HPDE6-E6E7 (cell line): ENCODE data around the gene FOXP1.
"Not testable (repeated sequence)": the region's sequence is repeated elsewhere in the genome, so short reads cannot be mapped to it uniquely, and the experiment has no call there.

Experiments
- DNase-seq: peaks from one replicate; pipeline ENCODE4 v3.0.0; 2011; ENCODE audit warnings: missing footprints; ENCODE audit errors: extremely low spot score

Gene FOXP1

GRCh38 chr3:71453319-71453718 is 130.2 kb downstream of the FOXP1 start:
- DNase-seq = no peak

DNA sequence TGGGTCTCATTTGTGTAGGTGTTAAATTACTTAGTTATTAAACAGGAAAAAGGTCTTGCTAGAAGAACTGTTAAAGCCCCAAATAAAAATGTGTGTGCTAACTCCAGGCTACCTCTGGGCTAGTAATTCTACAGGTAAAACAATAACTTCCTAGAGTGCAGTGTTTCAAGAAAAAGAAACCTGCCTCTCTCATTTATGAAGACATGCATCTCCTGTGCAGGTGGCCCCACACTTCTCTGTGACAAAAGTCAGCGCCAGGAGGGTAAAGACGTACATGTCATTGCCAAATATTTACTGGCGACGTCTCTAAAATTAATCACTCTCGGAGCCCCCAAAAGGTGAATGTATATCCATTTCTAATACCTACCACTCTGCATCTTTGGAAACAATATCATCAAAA is 131.7 kb downstream of the FOXP1 start:
- DNase-seq = no peak

DNA sequence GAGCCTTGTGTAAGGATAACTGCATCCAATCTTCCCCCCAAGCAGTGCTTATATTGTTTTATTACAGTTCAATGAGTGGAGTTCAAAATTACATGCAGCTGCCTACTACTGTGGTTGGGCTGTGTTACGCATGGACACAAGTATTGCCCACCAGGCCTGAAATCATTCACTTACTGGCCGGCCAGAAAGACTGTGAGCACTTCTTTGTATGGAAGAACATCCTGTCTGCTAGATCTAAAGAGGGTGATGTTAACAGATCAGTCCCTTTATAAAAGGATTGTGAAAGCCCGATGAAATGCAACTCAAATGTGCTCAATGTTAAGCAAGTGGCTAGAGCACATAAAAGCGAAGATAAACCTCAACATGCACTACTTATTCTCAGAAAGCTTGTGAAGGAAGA is 132.5 kb downstream of the FOXP1 start:
- no peak for DNase-seq

- DNase-seq = no peak
Measured at GRCh38 chr3:71450162-71450561, 133.4 kb downstream of the FOXP1 start.

- DNase-seq = peak; percentile 13
Measured at GRCh38 chr3:71447803-71448202, 135.7 kb downstream of the FOXP1 start.

- no peak for DNase-seq
Measured at GRCh38 chr3:71447197-71447596, 136.3 kb downstream of the FOXP1 start.

DNA sequence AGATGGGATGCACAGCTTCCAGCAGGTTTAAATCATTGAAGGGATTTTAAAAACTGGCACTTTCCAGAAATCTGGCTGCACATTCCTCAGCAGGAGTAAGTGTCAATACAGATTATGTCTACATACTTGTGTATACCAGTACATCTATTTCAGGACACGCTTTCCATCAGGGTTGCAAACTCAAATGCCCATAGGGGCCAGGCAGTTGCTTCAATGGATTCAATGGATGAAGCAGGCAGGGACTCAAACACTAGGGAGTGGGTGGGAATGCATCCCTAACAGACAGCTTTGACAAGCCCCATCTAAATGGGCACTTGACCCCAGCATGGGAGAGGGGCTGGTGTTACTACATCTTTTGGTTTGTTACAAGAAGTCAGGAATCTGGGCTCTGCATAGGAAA is 136.8 kb downstream of the FOXP1 start:
- DNase-seq = no peak

GRCh38 chr3:71446260-71446659 is 137.3 kb downstream of the FOXP1 start:
- no peak for DNase-seq

DNA sequence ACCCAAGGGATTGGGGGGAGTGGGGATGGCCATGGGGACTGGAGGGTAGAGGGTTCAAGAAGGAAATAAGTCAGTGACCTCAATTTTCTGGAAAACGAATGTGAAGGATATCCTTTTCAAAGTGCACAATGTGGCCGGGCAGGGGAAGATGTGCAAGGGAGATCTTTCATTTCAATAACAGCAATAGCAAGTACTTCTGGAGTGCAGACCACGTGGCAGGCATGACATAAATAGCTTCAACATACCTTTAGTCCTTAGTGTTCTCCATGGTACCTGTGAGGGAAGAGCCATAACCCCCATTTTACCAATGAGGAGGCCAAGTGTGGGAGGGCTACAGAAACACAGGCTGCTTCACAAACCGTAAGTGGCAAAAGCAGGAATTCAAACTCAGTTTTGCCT is 138.7 kb downstream of the FOXP1 start:
- no peak for DNase-seq

DNA sequence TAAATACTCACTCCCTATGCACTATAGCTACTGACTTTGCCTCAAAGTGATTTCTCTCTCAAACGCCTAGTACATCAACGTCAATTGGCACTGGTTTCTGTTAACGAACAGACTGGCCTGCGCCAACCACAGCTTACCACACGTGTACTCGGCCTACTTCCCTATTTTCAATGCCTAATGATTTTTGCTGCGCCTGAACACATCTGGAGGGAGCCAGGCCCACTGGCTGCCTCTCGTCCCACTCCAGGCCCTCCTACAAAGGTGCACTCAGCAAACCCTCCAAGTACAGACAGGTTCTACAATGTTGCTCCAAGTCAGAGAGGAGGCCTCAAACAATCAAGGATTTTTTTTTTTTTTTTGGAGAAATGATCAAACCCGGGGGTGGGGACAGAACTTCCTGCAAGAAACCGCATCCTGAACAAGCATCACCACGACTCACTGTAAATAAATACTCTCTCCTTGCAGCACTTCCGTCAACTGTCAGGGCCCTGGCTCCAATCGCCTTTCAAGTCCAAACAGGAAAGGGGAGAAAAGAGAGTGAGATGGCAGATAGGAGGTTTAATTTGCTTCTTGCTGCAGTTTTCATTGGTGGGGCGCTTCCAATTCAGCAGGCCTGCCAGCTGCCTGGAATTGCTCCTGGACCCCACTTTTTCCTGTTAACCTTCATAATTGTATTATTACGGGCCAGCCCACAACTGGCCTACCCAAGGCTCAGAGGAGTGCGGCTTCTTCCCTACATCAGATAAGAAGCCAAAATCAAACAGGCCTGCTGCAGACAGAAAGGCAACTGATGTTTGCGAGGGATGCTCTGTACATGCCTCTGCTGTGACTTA is 139.3 kb downstream of the FOXP1 start:
- DNase-seq = peak; percentile 45

DNA sequence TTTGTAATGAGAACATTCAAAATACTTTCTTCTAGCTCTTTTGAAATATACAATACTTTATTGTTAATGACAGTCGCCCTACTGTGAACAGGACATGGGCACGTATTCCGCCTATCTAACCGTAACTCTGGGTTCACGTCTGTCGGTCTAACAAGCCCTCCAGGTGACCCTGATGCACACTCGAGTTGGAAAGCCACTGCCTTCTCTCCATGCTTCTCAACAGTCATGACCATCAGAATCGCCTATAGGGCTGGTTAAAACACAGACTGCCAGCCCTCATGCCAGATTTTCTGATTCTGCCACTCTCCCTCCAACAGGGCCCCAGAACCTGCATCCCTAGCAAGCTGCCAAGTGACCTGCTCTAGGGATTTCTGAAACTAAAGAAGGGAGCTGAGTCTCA is 140.2 kb downstream of the FOXP1 start:
- no peak for DNase-seq

GRCh38 chr3:71442652-71443042 is 140.9 kb downstream of the FOXP1 start:
- no peak for DNase-seq

GRCh38 chr3:71441925-71442651 is 141.4 kb downstream of the FOXP1 start:
- DNase-seq = no peak

GRCh38 chr3:71441217-71441924 is 142.2 kb downstream of the FOXP1 start:
- no peak for DNase-seq

DNA sequence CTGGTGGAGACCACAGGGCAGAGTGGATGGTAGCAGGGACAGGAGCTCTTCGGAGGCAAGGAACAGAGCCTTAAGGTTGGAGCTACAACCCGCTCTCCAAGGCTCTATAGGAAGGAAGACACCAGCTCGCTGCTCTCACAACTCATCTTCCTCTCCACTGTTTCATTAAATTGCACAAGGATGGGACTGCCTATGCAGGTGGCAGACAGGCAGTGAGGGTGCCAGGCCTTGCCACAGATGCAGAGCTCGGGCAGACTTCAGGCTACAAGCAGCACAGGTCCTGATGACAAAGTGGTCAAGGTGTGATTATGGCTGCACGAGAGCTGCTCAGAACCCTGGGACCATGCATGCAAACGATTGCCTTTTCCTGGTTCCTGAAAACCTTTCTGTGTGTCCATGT is 144.6 kb downstream of the FOXP1 start:
- no peak for DNase-seq

GRCh38 chr3:71438071-71438685 is 145.3 kb downstream of the FOXP1 start:
- DNase-seq = no peak

GRCh38 chr3:71436337-71436736 is 147.2 kb downstream of the FOXP1 start:
- no peak for DNase-seq

GRCh38 chr3:71435836-71436235 is 147.7 kb downstream of the FOXP1 start:
- DNase-seq = not testable (repeated sequence)

GRCh38 chr3:71433631-71434030 is 149.9 kb downstream of the FOXP1 start:
- DNase-seq = no peak

DNA sequence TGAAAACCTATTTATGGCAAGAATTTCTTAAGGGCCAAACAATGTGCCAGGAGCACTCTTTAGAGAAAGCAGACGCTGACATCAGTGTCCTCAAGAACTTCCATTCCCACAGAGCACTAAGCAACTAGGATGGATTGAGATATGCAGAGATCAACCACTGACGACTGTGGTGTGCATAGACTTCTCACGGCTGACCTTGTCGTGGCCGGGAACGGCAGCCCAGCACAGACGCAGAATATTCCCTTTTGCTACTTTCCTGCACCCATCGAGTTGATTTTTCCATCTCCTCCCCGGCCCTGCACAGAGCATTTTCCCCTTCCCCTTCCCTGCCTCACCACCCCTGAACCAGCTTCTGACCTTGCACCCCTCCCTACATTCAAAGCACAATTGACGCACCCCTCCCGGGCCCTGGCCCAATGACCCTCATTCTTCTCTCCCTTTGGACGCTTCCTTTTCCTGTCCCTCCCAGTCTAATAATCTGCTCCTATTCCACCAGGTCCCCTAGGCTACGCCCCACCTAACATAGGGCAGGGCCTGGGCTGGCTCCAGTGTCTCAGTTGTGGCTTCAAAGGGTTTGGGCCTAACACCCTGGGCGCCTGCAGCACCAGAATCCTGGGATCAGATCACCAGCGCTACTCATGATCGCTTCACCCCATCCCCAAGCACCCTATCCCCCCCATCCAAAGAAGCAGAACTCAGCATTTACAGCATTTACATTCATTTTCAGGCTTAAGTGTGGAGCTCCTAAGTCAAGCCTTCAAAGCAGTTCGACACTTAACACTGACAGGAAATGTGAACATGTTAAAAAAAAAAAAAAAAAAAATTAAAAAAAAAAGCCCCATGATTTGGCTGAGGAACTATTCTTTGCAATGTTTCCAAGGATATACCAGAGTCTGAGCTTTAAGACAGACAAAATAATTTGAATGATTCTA is 151.2 kb downstream of the FOXP1 start:
- no peak for DNase-seq

DNA sequence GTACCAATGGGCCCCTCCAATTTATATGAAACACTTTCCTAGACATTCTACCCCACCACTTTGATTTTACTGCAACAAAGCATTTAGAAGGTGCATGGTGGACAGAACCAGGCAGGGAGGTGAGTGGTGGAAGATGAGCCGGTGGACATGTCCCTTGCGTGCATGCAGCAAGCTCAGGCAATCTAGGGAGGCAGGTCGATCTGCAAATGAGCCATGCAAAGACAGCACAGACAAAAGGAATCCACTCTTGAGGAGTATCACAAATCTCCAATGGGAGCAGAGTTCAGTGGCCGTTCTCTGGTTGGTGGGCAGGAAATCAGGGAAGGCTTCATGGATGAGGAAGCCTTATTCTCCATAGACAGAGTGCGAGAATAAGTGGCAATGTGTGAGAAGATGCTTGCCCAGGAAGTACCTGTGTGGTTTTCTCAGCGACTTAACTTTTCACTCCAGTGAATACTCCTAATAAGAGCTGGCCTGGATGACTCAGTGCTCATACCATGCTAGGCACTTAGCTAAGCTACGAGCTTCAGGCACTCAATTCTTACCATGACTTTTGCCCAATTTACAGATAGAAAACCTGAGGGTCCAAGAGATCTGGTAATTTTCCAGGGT is 152.5 kb downstream of the FOXP1 start:
- no peak for DNase-seq
